Measurements from ENCODE around the gene CLCA4. TPM values are rescaled to one million over a fixed set of nuclear protein-coding genes. Genes with fewer than 3 reads are reported as not detected.

The CLCA4 gene
- total RNA-seq, 1 donor = not detected

- Histone ChIP-seq H3K9me3 (ENCODE audit: low read depth, low read length) (no peaks in the 10 kb centered on the region), H3K36me3 (ENCODE audit: insufficient read depth, low read length) (no peaks in the 10 kb centered on the region), H3K27me3 (ENCODE audit: insufficient read depth, low read length) (no peaks in the 10 kb centered on the region), H3K4me2 (ENCODE audit: insufficient read depth, low read length) (no peak overlapping the region), H3K4me1 (ENCODE audit: insufficient read depth, low read length) (peaks cover 5% of the 10 kb centered on the region), H3K27ac (ENCODE audit: low read depth, low read length) (no peak overlapping the region), H3K4me3 (ENCODE audit: insufficient read depth, low read length) (no peak overlapping the region), H3K79me2 (ENCODE audit: insufficient read depth, low read length) (no peaks in the 10 kb centered on the region), H2AFZ (ENCODE audit: low read length) (no peak overlapping the region), H4K20me1 (ENCODE audit: insufficient read depth, low read length) (no peaks in the 10 kb centered on the region)
- TF ChIP-seq CTCF (IDR thresholded peaks at IDR 0.05; ENCODE audit: extremely low read depth, low read depth, low read length) = no peak
- no peak for DNase-seq (ENCODE audit: insufficient read length, low spot score, missing footprints)
These were observed 41.8 kb upstream of the CLCA4 start for GRCh38 chr1:86504895-86505563.

GRCh38 chr1:86505564-86505902 lies 41.3 kb upstream of the CLCA4 start:
- Histone ChIP-seq H3K9me3 (ENCODE audit: low read depth, low read length) (no peaks in the 10 kb centered on the region), H3K4me2 (ENCODE audit: insufficient read depth, low read length) (no peak overlapping the region), H3K27me3 (ENCODE audit: insufficient read depth, low read length) (no peaks in the 10 kb centered on the region), H3K36me3 (ENCODE audit: insufficient read depth, low read length) (no peaks in the 10 kb centered on the region), H3K79me2 (ENCODE audit: insufficient read depth, low read length) (no peaks in the 10 kb centered on the region), H2AFZ (ENCODE audit: low read length) (no peak overlapping the region), H3K27ac (ENCODE audit: low read depth, low read length) (no peak overlapping the region), H4K20me1 (ENCODE audit: insufficient read depth, low read length) (no peaks in the 10 kb centered on the region), H3K4me1 (ENCODE audit: insufficient read depth, low read length) (peaks cover 5% of the 10 kb centered on the region), H3K4me3 (ENCODE audit: insufficient read depth, low read length) (no peak overlapping the region)
- no peak for TF ChIP-seq CTCF (IDR thresholded peaks at IDR 0.05; ENCODE audit: extremely low read depth, low read depth, low read length)
- DNase-seq (ENCODE audit: insufficient read length, low spot score, missing footprints) = no peak

- peak; percentile 66 for DNase-seq (ENCODE audit: insufficient read length, low spot score, missing footprints)
- no peaks in the 10 kb centered on the region for H3K36me3 ChIP-seq (ENCODE audit: insufficient read depth, low read length)
- H3K79me2 ChIP-seq (ENCODE audit: insufficient read depth, low read length) = no peaks in the 10 kb centered on the region
- H3K4me1 ChIP-seq (ENCODE audit: insufficient read depth, low read length) = peaks cover 5% of the 10 kb centered on the region
- no peak overlapping the region for H3K27ac ChIP-seq (ENCODE audit: low read depth, low read length)
- H2AFZ ChIP-seq (ENCODE audit: low read length) = peak overlapping the region; percentile 43
- peak; percentile 73 for TF ChIP-seq CTCF (IDR thresholded peaks at IDR 0.05; ENCODE audit: extremely low read depth, low read depth, low read length)
- no peaks in the 10 kb centered on the region for H3K27me3 ChIP-seq (ENCODE audit: insufficient read depth, low read length)
- H3K4me3 ChIP-seq (ENCODE audit: insufficient read depth, low read length) = no peak overlapping the region
- H3K9me3 ChIP-seq (ENCODE audit: low read depth, low read length) = no peaks in the 10 kb centered on the region
- H3K4me2 ChIP-seq (ENCODE audit: insufficient read depth, low read length) = peak overlapping the region; percentile 57
- H4K20me1 ChIP-seq (ENCODE audit: insufficient read depth, low read length) = no peaks in the 10 kb centered on the region
These were observed 38.8 kb upstream of the CLCA4 start for GRCh38 chr1:86507935-86508582.

- Histone ChIP-seq H4K20me1 (ENCODE audit: insufficient read depth, low read length) (no peaks in the 10 kb centered on the region), H3K4me1 (ENCODE audit: insufficient read depth, low read length) (peaks cover 5% of the 10 kb centered on the region), H3K4me2 (ENCODE audit: insufficient read depth, low read length) (peak overlapping the region; percentile 57), H3K79me2 (ENCODE audit: insufficient read depth, low read length) (no peaks in the 10 kb centered on the region), H3K27ac (ENCODE audit: low read depth, low read length) (no peak overlapping the region), H3K9me3 (ENCODE audit: low read depth, low read length) (no peaks in the 10 kb centered on the region), H2AFZ (ENCODE audit: low read length) (no peak overlapping the region), H3K4me3 (ENCODE audit: insufficient read depth, low read length) (no peak overlapping the region), H3K27me3 (ENCODE audit: insufficient read depth, low read length) (no peaks in the 10 kb centered on the region), H3K36me3 (ENCODE audit: insufficient read depth, low read length) (no peaks in the 10 kb centered on the region)
- no peak for TF ChIP-seq CTCF (IDR thresholded peaks at IDR 0.05; ENCODE audit: extremely low read depth, low read depth, low read length)
- DNase-seq (ENCODE audit: insufficient read length, low spot score, missing footprints) = no peak
These were observed 38.3 kb upstream of the CLCA4 start for GRCh38 chr1:86508583-86508969.

Data from osteoblast (primary cell).